GM19395 (cell line): Measurements from ENCODE around the gene SLC19A1.

Experiments used
- ATAC-seq: cut with Tn5 transposase; IDR thresholded peaks from one replicate; pipeline ENCODE4 v1.9.1; 2021; ENCODE audit warnings: mild to moderate bottlenecking, moderate library complexity; ENCODE audit not compliant: unreplicated experiment

SLC19A1 gene

GRCh38 chr21:45472445-45473365, 69.5 kb downstream of the SLC19A1 start:
- no peak for ATAC-seq

GRCh38 chr21:45471525-45472221, 70.6 kb downstream of the SLC19A1 start:
- ATAC-seq, result no peak

- ATAC-seq, result no peak
Observed at GRCh38 chr21:45470773-45471524, 71.3 kb downstream of the SLC19A1 start.

- no peak for ATAC-seq
Observed at GRCh38 chr21:45470087-45470515, 72.1 kb downstream of the SLC19A1 start.

- ATAC-seq, result no peak
Observed at GRCh38 chr21:45469273-45470086, 72.8 kb downstream of the SLC19A1 start.

- ATAC-seq, result no peak
Observed at GRCh38 chr21:45468971-45469272, 73.3 kb downstream of the SLC19A1 start.

- no peak for ATAC-seq
Observed at GRCh38 chr21:45468051-45468970, 73.9 kb downstream of the SLC19A1 start.

GRCh38 chr21:45467221-45467779, 74.9 kb downstream of the SLC19A1 start:
- ATAC-seq, result no peak

GRCh38 chr21:45466330-45467220, 75.7 kb downstream of the SLC19A1 start:
- ATAC-seq, result no peak

- ATAC-seq, result no peak
Observed at GRCh38 chr21:45465611-45466329, 76.5 kb downstream of the SLC19A1 start.

GRCh38 chr21:45465105-45465504, 77.1 kb downstream of the SLC19A1 start:
- no peak for ATAC-seq

- no peak for ATAC-seq
Observed at GRCh38 chr21:45464309-45464708, 77.9 kb downstream of the SLC19A1 start.

GRCh38 chr21:45463871-45464270, 78.4 kb downstream of the SLC19A1 start:
- no peak for ATAC-seq

- no peak for ATAC-seq
Observed at GRCh38 chr21:45461806-45462341, 80.4 kb downstream of the SLC19A1 start.

GRCh38 chr21:45461369-45461750, 80.9 kb downstream of the SLC19A1 start:
- no peak for ATAC-seq

GRCh38 chr21:45460611-45461368, 81.5 kb downstream of the SLC19A1 start:
- ATAC-seq, result no peak
